MCF 10A (cell line): ENCODE measurements around the gene MAMLD1. TPM values are rescaled to one million over a fixed set of nuclear protein-coding genes. Genes with fewer than 3 reads are reported as not detected.
A peak's percentile ranks its signal among the peaks of the same experiment; 100 is the strongest.

Experiments used
- BruUV-seq: library from RNA; stranded (reverse); fragments of 400-500 nt; replicated peaks from 2 replicates; lab custom pipeline; 2021; lab: Mats Ljungman, UMichigan
- CTCF ChIA-PET: fragments of 300-600 bp; sonication (Branson Sonifier 250); formaldehyde crosslinking; extraction: SDS; loops from one replicate; lab custom pipeline; 2021; ENCODE audit warnings: antibody characterized with exemption, inconsistent platforms; lab: Yijun Ruan, JAX
- POLR2A ChIA-PET: fragments of 300-600, 350-650 bp; sonication (Branson Sonifier 250); formaldehyde crosslinking; extraction: SDS; loops from one replicate; lab custom pipeline; 2020; ENCODE audit warnings: antibody characterized with exemption, inconsistent platforms; lab: Yijun Ruan, JAX
- DNase-seq: peaks from one replicate; pipeline ENCODE4 v3.0.0-alpha.2; 2018; ENCODE audit not compliant: unreplicated experiment
- H3K27ac Mint-ChIP-seq: one replicate; pipeline ENCODE4 v1.8.0; 2022; ENCODE audit warnings: mild to moderate bottlenecking, low read depth, mixed read lengths; ENCODE audit not compliant: unreplicated experiment
- H3K27me3 Mint-ChIP-seq: one replicate; pipeline ENCODE4 v1.8.0; 2022; ENCODE audit warnings: mixed read lengths; ENCODE audit not compliant: insufficient read depth, unreplicated experiment
- H3K36me3 Mint-ChIP-seq: one replicate; pipeline ENCODE4 v1.8.0; 2022; ENCODE audit warnings: mild to moderate bottlenecking, moderate library complexity, mixed read lengths; ENCODE audit not compliant: insufficient read depth, unreplicated experiment
- H3K4me1 Mint-ChIP-seq: one replicate; pipeline ENCODE4 v1.8.0; 2022; ENCODE audit warnings: mixed read lengths; ENCODE audit not compliant: insufficient read depth, unreplicated experiment
- H3K4me3 Mint-ChIP-seq: one replicate; pipeline ENCODE4 v1.8.0; 2022; ENCODE audit warnings: mild to moderate bottlenecking, moderate library complexity, mixed read lengths; ENCODE audit not compliant: unreplicated experiment
- H3K9me3 Mint-ChIP-seq: one replicate; pipeline ENCODE4 v1.8.0; 2022; ENCODE audit warnings: mixed read lengths; ENCODE audit not compliant: unreplicated experiment
- intact Hi-C: fragments of 100-400 bp; cut with micrococcal nuclease; formaldehyde crosslinking; loops from 2 replicates; pipeline ENCODE4 v1.14.1; 2022
- total RNA-seq: library from RNA; stranded (reverse); gene quantifications from 2 replicates; pipeline ENCODE4 v1.2.3, GENCODE V29; 2022
- TF ChIP-seq, protein P1 (sequence below): fragments of 200-600 bp; IDR thresholded peaks from one replicate; pipeline ENCODE4 v1.8.0; 2022; ENCODE audit warnings: antibody characterized with exemption, mild to moderate bottlenecking; ENCODE audit not compliant: unreplicated experiment

The MAMLD1 gene
- total RNA-seq, 1 experiment from 2014 or later: 1.9 TPM

- H3K4me3 Mint-ChIP-seq: no peak overlapping the region
- intact Hi-C loops: loop anchor here (1.0 kb wide), 2 partner anchors 43 to 137 kb away; no protein-coding TSS in a partner anchor
- peaks cover 11% of the 10 kb centered on the region for H3K4me1 Mint-ChIP-seq
- TF ChIP-seq, protein P1, sequence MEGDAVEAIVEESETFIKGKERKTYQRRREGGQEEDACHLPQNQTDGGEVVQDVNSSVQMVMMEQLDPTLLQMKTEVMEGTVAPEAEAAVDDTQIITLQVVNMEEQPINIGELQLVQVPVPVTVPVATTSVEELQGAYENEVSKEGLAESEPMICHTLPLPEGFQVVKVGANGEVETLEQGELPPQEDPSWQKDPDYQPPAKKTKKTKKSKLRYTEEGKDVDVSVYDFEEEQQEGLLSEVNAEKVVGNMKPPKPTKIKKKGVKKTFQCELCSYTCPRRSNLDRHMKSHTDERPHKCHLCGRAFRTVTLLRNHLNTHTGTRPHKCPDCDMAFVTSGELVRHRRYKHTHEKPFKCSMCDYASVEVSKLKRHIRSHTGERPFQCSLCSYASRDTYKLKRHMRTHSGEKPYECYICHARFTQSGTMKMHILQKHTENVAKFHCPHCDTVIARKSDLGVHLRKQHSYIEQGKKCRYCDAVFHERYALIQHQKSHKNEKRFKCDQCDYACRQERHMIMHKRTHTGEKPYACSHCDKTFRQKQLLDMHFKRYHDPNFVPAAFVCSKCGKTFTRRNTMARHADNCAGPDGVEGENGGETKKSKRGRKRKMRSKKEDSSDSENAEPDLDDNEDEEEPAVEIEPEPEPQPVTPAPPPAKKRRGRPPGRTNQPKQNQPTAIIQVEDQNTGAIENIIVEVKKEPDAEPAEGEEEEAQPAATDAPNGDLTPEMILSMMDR: no peak
- no TSS peak for BruUV-seq
- peaks cover 2% of the 10 kb centered on the region for H3K27me3 Mint-ChIP-seq
- POLR2A ChIA-PET: no interaction called here
- peak; percentile 45 for DNase-seq
- no peaks in the 10 kb centered on the region for H3K9me3 Mint-ChIP-seq
- CTCF ChIA-PET: interaction anchor here (0.5 to 1.4 kb wide), 2 partner anchors 11 to 157 kb away, joined by 5 to 6 read pairs; no protein-coding TSS in a partner anchor
- no peak overlapping the region for H3K27ac Mint-ChIP-seq
- no peaks in the 10 kb centered on the region for H3K36me3 Mint-ChIP-seq
Measured at GRCh38 chrX:150544222-150544787, 181.2 kb downstream of the MAMLD1 start.

- Mint-ChIP-seq H3K9me3 (no peaks in the 10 kb centered on the region), H3K27me3 (peaks cover 10% of the 10 kb centered on the region), H3K4me3 (no peak overlapping the region), H3K27ac (no peak overlapping the region), H3K36me3 (no peaks in the 10 kb centered on the region), H3K4me1 (peaks cover 11% of the 10 kb centered on the region)
- DNase-seq: no peak
- TF ChIP-seq, protein P1: no peak
- BruUV-seq: no TSS peak
- intact Hi-C loops: loop anchor here (1.0 kb wide), 2 partner anchors 42 to 136 kb away; no protein-coding TSS in a partner anchor
- CTCF ChIA-PET: interaction anchor here (0.8 to 1.4 kb wide), 3 partner anchors 11 to 104 kb away, joined by 3 to 5 read pairs (median 3); no protein-coding TSS in a partner anchor
- POLR2A ChIA-PET: no interaction called here
Measured at GRCh38 chrX:150544835-150545770, 182.0 kb downstream of the MAMLD1 start.

GRCh38 chrX:150546711-150547153, 183.6 kb downstream of the MAMLD1 start:
- Mint-ChIP-seq H3K4me1 (peaks cover 11% of the 10 kb centered on the region), H3K27me3 (peaks cover 11% of the 10 kb centered on the region), H3K4me3 (no peak overlapping the region), H3K36me3 (no peaks in the 10 kb centered on the region), H3K27ac (no peak overlapping the region), H3K9me3 (no peaks in the 10 kb centered on the region)
- CTCF ChIA-PET: interaction anchor here (0.5 kb wide), 1 partner anchor 584 kb away, joined by 4 read pairs; no protein-coding TSS in a partner anchor
- no peak for DNase-seq
- intact Hi-C loops: no loop called here
- POLR2A ChIA-PET: no interaction called here
- TF ChIP-seq, protein P1: no peak
- BruUV-seq: no TSS peak
